ENCODE measurements around the gene IGFL4.

Gene IGFL4

DNA sequence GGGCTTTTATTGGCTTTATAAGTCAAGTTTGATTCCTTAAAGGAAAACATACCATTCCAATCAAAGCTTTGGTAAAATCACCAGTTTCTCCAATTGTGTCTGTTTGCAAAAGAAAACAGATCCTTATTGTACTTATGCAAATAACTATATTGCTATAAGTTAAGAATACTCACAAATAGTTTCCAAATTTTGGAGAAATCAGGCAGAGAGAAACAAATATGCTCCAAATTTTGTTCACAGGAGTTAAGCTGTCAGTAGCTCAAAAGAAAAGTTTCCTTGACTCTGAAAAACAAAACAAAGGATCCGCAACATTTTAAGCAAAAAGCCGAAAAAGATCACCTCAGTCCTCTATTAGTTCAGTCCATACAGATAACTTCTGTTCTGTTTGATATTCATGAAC lies 19.2 kb upstream of the IGFL4 start:
- DNase-seq = no peak

DNA sequence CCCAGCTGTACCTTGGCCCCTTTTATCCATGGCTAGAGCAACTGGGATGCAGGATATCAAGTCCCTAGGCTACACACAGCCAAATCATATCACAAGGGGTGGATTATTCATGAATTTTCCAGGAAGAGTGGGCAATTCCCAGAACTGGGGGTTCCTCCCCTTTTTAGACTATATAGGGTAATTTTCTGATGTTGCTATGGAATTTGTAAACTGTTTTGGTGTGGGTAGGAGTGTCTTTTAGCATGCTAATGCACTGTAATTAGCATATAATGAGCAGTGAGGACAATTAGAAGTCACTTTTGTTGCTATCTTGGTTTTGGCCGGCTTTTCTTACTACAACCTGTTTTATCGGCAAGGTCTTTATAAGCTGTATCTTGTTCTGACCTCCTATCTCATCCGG lies 18.0 kb upstream of the IGFL4 start:
- DNase-seq = no peak

DNA sequence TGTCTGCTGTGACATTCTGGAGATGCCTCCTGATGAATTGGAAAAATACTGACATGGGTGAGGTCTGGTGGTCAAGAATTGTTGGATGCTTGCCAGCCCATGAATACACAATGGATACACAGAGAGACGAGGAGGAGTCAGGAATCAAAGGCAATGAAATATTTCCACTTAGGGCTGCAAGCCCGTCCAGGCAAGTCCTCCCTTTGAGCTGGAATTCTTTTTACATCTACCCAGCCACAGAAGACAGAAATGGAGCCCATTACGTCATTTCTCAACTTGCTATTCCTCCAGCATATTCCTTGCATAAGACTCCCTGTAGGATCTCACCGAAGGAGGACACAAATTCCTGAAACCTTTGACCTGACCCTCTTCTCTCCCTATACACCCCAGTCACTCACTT lies 15.7 kb upstream of the IGFL4 start:
- no peak for DNase-seq

DNA sequence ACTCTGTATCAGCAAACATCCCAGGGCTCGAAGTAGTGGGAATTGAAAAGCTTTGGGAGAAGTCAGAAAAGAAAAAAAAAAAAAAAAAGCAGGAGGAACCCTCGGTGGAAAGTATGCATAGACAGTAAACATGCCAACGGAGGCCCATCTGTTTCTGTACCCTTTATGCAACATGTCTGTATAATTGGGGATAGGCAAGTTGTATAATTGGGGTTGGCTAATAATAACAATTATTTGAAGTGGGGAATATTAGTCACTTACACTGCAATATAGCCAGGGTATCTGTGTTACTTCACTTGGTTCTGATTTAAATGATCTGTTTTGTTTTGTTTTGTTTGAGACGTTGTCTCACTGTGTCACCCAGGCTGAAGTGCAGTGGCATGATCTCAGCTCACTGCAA lies 12.1 kb upstream of the IGFL4 start:
- no peak for DNase-seq

DNA sequence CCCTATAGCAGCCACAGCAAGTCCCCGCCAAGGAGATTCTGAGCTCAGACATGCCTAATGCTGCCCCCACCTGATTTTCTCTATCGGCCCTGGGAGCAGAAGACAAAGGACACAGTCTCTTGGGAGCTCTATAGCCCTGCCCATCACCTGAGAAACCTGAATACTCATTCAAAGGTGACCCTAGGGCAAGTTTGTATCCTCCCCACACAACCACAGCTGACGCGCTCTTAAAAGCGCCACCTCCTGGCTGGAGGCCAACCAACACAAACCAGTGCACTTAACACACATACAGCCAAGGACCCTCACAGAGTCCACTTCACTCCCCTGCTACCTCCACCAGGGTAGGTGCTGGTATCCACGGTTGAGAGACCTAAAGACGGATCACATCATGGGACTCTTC lies 8.8 kb upstream of the IGFL4 start:
- no peak for DNase-seq

DNA sequence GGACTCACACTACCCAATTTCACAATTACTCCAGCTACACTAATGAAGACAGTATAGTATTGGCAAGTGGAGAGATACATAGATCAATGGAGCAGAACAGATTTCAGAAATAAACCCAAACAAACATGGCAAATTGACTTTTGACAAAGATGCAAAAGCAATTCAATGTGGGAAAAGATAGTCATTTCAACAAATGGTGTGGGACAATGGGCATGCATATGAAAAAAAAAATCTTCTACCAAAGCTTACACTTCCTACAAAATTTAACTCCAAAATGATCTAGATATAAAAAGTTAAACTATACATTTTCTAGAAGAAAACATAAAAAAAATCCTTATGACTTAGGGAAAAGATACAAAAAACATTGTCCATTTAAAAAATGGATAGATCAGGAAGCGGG lies 2.7 kb upstream of the IGFL4 start:
- DNase-seq = no peak

DNA sequence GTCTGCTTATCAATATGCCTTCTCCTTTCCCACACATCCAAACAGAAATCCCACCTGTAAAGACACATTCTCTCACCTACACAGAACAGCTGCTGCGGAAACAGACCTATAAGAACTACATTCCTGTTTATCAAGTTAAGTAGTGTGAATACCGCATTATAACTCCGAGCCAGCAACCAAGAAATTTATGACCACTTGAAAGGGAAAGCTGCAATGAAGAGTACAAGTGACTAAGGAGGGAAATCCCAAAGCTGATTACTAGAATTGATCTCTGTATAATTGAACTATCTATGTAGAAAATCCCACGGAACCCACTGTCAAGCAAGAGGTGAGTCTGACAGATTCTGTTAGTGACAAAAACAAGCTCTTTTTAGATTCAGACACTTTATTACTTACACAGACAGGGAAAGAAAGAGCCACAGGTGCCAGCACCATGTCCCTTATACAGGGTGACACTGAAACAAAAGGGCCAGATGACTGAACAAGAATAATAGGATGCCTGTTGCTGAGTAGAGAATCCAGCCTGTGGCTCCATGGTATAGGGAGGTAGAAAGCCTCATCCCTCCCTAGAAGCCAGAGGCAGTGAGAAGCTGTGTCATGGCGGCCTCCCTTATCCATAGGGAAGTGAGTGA lies 1.6 kb upstream of the IGFL4 start:
- DNase-seq = no peak

DNA sequence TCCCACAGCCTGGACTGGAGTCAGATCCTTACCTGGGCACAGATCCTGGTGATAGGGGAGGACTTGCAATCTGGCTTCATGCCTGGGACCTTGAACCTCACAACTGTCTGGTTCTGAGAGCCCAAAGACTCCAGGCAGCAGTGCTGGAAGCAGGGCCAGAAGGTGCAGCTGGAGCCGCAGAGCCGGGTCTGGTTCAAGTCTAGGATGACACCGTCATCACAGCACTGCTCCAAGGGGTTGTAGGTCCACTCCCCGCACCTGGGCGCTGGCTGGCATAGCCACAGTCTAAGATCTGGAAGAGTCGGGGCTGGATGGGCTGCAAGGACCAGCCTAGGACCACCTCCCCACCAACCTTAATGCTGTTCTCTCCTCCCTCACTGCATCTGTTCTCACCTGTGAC lies 677 bp downstream of the IGFL4 start:
- DNase-seq = no peak

DNA sequence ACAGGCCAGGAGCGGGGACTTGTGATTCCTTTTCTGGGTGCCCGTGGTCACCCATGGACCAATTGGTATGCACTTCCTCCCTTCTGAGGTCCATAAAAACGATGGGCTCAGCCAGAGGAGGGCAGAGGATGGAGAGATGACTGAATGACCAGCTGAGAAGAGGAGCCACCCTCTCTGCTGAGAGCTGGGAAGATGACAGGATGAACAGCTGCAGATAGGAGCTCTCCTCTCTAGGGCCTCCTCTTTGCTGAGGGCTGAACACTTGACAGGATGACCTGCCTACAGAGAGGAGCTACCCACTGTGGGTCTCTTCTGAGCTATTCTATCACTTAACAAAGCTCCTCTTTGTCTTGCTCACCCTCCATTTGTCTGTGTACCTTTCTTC lies 4.1 kb downstream of the IGFL4 start:
- DNase-seq = no peak

DNA sequence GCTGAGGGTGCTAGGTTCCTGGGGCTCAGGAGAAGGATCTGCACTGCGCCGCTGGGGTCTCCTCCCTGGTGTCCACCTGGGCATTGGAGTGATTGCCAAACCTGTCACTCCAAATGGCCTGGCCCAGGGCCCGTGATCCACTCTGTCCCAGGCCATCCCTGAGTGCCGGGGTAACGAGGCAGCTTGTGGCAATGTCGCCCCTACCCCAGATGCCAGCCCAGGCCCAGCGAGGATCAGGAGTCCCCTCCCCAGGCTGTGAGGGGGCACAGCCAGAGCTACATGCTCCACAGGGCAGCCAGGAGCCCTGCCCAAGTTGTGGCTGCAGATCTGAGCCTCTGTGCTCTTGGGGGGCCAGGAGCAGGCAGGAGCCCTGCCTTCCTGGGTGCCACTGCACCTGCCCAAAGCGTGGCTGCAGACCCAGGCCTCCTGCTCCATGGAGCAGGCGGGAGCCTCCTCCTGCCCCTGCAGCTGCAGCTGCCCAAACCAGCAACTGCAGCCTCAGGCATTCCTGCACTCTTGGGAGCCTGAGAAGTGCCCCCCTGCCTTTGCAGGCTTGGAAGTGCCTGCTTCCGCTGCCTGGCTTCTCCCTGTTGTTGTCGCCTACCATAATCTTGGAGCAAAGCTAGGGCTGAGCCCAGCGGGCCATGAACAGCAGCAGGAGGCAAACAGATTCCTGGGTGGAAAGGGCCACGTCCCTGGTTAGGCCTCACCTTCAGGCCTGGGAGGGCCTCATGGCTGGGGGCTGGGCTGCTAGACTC lies 4.6 kb downstream of the IGFL4 start:
- no peak for DNase-seq

DNA sequence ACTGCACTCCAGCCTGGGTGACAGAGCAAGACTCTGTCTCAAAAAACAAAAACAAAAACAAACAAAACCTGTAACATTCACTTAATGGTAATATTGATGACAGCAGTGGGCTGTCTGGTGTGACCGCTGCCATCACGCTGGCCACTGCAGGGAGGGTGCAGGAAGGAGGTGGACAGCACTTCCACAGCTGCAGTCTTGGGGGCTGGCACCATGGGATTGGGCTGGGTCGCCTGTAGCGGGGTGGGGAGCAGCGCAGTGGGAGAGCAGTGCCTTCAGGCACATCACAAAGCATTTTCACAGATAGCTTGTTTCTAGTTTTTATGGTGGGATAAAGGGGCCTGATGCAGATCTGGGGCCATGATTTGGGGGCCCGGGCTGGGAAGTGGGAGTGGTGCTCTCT lies 5.3 kb downstream of the IGFL4 start:
- no peak for DNase-seq

DNA sequence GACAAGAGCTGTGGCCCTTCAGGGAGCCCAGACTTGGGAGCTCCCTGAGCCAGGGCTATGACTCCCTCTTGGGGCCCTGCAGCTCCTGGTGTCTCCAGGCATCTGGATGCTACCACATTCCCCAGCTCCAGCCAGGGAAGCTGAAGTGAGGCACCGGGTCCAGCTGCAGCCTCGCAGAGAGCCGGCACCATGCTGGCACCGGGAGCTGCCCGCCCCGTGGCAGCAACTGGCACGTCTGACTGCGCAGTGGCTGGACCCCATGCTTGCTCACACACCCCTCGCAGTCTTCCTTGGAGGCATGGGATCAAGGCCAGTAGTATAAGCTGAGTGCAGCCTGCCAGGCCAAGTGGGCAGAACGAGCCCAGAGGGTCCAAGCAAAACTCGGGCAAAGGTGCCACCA lies 7.4 kb downstream of the IGFL4 start:
- DNase-seq = no peak

DNA sequence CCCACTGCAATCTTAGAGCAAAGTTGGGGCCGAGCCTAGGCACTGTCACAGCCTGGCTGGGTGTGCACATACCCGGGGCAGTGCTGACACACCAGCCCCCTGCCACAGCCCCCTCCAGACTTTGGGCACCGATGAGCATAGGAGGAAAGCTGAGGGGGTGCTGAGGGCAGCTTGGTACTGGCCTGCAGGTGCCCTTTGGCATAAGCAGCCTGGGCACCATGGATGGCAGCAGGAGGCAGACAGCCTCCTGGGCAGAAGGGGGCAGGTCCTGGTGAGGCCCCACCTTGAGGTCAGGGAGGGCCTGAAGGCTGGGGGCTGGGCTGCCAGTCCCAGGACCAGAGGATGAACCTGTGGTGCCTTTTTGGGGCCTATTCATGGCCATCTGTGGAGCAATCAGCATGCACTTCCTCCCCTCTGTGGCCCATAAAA lies 8.2 kb downstream of the IGFL4 start:
- no peak for DNase-seq

DNA sequence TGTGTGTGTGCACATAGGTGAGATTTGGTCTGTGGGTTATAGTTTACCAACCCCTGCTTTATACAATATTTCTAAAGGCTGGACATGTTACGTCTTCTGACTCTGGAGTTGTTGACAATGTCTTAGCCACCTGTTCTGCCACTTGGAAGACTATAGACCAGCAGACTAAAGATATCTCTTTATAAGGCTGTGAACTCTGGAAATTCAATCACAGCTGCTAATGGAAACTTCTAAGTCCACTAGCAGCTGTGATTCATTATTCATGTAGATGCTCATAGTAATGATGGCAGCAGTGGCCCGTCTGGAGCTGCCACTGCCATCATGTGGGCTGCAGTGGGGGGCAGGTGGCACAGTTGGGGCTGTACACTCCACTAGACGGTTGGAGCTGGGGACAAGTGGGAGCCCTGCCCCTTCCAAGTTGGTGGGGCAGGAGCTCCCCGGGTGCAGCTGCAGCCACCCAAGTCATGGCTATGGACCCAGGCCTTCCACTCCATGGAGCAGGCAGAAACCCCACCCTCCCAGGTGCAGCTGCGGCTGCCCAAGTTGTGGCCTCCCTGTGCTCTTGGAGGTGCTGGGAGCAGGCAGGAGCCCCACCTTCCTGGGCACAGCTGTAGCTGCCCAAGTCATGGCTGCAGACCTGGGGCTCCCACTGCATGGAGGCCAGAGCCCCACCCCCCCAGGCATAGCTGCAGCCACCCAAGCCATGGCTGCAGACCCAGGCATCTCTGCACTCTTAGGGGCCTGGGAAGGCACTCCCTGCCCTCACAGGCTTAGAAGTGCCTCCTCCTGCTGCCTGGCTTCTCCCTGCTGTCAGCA lies 8.8 kb downstream of the IGFL4 start:
- DNase-seq = no peak

DNA sequence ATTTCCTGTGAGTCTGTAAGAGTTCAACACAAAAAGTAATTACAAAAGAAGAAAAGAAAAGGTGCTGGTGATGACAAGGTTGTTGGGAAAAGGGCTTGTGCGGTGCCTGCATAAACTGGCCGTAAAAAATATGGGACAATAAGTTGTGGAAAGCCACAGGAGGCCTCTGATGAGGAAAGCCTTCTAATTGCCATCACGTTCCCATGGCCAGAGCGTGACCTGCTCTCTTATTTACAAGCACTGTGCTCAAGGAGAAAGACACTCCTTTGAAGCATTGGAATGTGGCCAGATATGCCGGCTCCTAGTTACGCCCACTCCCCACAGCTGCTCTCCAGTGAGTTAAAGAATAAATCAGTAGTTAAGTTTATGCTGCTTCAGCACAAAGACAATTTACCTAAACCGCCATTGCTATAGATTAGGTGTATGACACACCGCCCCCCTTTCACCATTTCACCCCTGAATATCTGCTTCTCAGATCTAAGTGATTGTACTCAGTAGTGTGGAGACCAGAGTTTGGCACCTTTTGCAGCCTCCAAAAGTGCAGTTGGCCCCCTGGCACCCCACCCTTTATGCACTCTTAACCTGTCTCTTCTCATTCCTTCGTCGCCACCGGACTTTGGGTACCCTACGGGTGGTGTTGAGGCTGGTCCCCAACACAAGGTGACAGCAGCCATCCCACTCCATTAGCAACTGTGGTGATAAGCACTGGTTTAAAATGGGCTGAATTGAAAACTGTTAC lies 9.8 kb downstream of the IGFL4 start:
- DNase-seq = no peak

DNA sequence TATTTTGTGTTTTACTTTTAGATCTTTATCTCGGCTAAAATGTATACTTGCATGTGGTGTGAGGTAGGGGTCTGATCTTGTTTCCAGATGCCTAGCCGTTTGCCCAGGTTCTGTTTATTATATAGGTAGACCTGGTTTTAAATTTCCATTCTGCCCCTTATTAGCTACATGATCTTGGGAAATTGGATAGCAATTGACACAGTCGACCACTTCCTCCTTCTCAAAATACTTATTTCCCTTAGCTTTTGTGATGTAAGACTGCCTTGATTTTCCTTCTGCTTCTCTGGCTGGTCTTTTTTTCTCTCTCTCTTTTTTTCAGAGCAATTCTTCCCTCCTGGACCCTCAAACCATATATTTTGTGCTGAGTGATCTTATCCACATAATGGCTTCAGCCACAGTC lies 15.0 kb downstream of the IGFL4 start:
- DNase-seq = no peak

DNA sequence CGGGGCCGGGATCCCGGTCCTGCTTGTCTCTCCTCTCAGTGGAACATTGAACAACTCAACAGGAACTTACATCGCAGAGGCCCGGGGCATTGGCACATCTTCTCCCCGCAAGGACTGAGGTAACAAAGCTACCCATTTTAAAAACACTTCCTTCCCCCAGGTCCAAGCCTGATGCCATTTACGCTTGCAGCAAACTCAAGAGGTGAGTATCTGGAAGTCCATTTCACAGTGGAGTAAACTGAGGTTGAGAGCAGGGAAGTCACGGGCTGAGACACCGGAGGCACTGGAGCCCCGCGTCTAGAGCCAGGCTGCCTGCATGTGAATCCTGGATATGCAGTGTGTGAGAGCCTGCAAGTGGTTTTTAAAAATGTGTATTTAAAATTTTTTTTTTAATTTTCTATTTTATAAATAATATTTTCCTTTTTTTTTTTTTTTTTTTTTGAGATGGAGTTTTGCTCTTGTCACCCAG lies 17.5 kb downstream of the IGFL4 start:
- no peak for DNase-seq

DNA sequence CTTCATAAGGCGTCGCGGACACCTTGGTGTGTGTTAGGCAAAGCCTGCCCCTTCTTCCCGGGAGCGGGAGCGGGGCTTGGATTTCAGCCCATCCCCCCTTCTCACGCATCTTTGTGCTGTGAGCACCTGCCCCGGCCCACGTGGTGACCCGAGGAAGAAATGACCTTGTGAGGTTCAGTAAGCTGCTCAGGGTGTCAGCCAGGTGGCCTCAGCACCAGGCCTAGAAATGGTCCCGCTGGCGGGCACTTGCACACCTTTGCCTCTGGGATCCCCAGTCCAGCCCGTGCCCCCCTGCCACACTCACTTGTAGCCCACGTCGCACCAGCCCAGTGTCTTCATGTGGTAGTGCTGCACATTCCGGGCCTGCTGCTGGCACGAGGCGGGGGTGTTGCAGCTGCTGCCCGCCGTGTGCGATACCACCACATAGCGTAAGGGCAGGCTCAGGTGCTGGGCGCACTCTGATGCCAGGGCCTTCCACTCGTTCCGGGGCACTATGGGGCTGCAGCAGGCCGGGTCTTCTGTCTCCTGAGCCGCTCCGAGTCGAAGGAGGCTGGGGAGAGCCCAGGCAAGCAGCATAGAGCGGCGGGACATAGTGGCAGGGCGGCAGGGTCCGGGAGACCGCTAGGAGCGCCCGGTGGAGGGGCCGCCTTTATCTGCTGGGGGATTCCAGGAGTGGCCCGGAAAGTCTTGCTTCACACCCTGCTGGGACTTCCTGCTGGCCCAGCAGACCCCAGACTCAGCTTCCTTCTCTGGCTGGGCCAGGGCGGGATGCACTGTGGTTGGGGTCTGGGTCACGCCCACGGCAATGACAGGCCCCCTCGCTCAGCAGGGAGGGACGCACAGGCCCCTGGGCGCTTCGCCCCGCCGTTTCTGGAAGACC lies 18.1 kb downstream of the IGFL4 start, which contains the start of gene PGLYRP1:
PGLYRP1 (minus strand) TSS at position 623 of the 880 bp plus-strand sequence; CDS start at position 591, 32 bp downstream.
- no peak for DNase-seq

DNA sequence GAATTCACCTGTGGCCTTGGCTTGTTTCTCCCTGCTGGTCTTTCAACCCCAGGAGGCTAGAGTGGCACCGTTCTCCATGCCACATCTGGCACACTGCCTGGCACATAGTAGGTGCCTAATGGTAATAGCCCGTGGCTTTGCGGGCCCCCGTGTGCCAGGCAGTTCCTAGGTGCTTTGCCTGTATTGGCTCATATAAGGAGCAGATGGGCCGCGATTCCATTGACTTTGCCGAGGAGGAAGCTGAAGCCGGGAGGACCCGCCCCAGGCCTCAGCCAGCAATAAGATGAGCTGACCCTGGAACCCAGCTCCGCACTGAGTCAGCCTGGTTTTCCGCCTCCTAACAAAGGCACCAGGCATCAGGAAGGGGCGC lies 18.8 kb downstream of the IGFL4 start:
- no peak for DNase-seq

DNA sequence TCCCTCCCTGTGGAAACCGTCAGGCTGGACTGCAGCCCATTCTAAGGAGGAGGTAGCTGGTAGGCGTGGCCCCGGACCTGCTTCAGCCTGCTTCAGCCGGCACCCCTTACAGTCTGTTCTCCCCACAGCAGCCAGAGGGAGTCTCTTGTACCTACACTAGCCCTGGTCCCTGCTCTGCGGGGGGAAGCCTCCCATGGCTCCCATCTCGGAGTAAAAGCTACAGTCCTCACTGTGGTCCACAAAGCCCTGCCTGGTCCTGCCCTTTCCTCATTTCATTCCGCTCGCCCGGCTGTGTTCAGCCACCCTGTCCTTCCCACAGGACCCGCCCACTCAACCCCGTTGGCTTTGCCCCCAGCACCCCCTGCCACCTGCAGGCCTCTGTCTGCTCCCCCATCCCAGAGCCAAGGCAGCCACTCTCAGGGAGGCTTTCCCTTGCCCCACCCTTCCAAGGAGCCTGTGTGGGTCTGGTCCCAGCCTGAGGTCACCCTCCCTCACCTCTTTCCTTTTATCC lies 19.2 kb downstream of the IGFL4 start:
- no peak for DNase-seq

DNA sequence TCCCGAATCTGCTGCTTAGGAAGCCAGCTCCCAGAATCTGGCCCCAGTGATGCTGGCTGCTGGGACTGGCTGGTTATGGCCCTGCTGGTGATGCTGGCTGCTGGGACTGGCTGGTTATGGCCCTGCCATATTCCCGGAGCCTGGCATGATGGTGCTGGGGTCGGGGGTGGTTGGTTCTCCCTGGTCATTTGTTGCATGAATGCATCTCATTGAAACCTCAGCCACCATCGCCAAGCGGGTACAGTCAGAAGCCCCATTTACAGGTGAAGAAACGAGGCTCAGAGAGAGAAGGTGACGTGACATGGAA lies 20.0 kb downstream of the IGFL4 start:
- DNase-seq = no peak

DNA sequence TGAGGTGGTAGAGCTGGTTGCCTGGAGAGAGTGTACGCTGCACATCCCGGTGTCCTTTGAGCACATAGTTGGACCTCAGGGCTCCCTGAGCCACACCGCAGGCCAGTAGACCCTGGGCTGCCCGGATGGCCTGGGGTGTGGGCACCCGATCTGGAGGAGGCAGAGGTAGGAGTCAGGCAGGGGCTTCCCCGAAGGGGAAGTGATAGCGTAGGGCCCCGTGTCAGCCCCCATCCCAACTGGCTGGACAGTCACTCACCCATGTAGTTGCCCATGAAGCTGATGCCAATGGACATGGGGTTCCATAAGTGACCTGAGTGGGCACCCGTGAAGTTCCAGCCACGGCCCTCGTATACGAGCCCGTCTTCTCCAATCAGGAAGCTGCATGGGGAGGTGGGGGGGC lies 21.5 kb downstream of the IGFL4 start:
- DNase-seq = no peak
